ENCODE data around the gene CACNA1B. TPM values are rescaled to one million over a fixed set of nuclear protein-coding genes. Genes with fewer than 3 reads are reported as not detected.

Gene CACNA1B
- total and polyA plus RNA-seq, 9 of the 15 experiments (the other 6 are each of a cell fraction or from before 2014, with no cell fraction given): 0.01 to 0.04 TPM; not detected in 7

- Histone ChIP-seq H3K36me3 (ENCODE audit: control insufficient read depth, insufficient read depth, low read length) (no peaks in the 10 kb centered on the region), H3K27ac (ENCODE audit: extremely low read depth, low read depth, low read length) (no peak overlapping the region), H3K9me3 (replicated peaks; ENCODE audit: control insufficient read depth, insufficient read depth, low read depth, low read length) (no peaks in the 10 kb centered on the region), H3K4me2 (ENCODE audit: insufficient read depth, low read length) (no peak overlapping the region), H2AFZ (ENCODE audit: low read depth, low read length) (no peak overlapping the region), H3K79me2 (ENCODE audit: control insufficient read depth, insufficient read depth, low read length) (no peaks in the 10 kb centered on the region), H3K9ac (ENCODE audit: insufficient read depth in 1 of 2, low read depth in 2 of 2, low read length in 2 of 2) (no peak overlapping the region), H3K4me3 (no peak overlapping the region), H3K27me3 (ENCODE audit: control insufficient read depth in 2 of 2, insufficient read depth in 2 of 2, low read length in 2 of 2) (peaks cover 32 to 54% of the 10 kb centered on the region in 2 experiments), H3K4me1 (replicated peaks in 1 of 2; ENCODE audit: control insufficient read depth in 2 of 2, insufficient read depth in 2 of 2, low read length in 2 of 2) (no peaks in the 10 kb centered on the region), H4K20me1 (replicated peaks; ENCODE audit: control insufficient read depth, insufficient read depth, low read length) (peaks cover 6% of the 10 kb centered on the region; the same call in 1 of the 2 replicates), H3K9me1 (ENCODE audit: control insufficient read depth, insufficient read depth, low read length) (no peaks in the 10 kb centered on the region)
- ChIA-PET CTCF (ENCODE audit: low intra/inter-chr PET ratio) (no interaction called here), POLR2A (interaction anchor here (0.5 to 1.5 kb wide), 3 partner anchors 11 to 12 kb away, joined by 3 to 6 read pairs (median 6); no protein-coding TSS in a partner anchor)
- no TSS peak for BruUV-seq (replicated peaks)
- under 1% methylated on average over 17 of the region's 17 CpGs for WGBS (ENCODE audit: insufficient coverage, low coverage, missing lambda C conversion rate)
- TF ChIP-seq CREB3 (tag; conservative IDR thresholded peaks at IDR 0.05; ENCODE audit: low read depth) (no peak), FOXK1 (CRISPR knock-in tag; IDR thresholded peaks at IDR 0.05; ENCODE audit: borderline replicate concordance) (no peak), IRF2 (CRISPR knock-in tag; IDR thresholded peaks at IDR 0.05) (no peak), PTRF (tag; IDR thresholded peaks at IDR 0.05) (no peak), SMARCC2 (IDR thresholded peaks at IDR 0.05; ENCODE audit: low read depth) (no peak), CBFA2T2 (conservative IDR thresholded peaks at IDR 0.05) (no peak), ADNP (tag; IDR thresholded peaks at IDR 0.05) (no peak), ZNF655 (CRISPR knock-in tag; IDR thresholded peaks at IDR 0.05) (no peak), PHTF2 (CRISPR knock-in tag; IDR thresholded peaks at IDR 0.05) (no peak), HSF4 (CRISPR knock-in tag; IDR thresholded peaks at IDR 0.05; ENCODE audit: borderline replicate concordance) (no peak), EP400 (IDR thresholded peaks at IDR 0.05) (no peak), RAD21 (CRISPR knock-in tag; conservative IDR thresholded peaks at IDR 0.05 in 1 of 2, IDR thresholded peaks at IDR 0.05 in 1 of 2) (no peak), THRAP3 (IDR thresholded peaks at IDR 0.05; ENCODE audit: borderline replicate concordance) (no peak), ZNF347 (CRISPR knock-in tag; IDR thresholded peaks at IDR 0.05; ENCODE audit: low read depth) (no peak)
- no peak for FAIRE-seq
- no peak for DNase-seq (ENCODE audit: extremely low read depth in 1 of 4, low spot score in 3 of 4)
- intact Hi-C loops (cut with micrococcal nuclease) (no loop called here), in situ Hi-C loops (cut with MboI) (no loop called here)
- ATAC-seq: no peak
Measured at GRCh38 chr9:138040446-138041430, 163.2 kb downstream of the CACNA1B start.
